Omental fat pad (tissue), 4 donors: Measurements from ENCODE around the gene NINJ1. TPM values are rescaled to one million over a fixed set of nuclear protein-coding genes. Genes with fewer than 3 reads are reported as not detected.
A peak's percentile ranks its signal among the peaks of the same experiment; 100 is the strongest.
"Not testable (repeated sequence)": the region's sequence is repeated elsewhere in the genome, so short reads cannot be mapped to it uniquely, and the experiment has no call there.

Experiments used
- ATAC-seq: fragments of 150-250 bp; one replicate; pipeline ENCODE4 v1.9.1; 2016; ENCODE audit warnings: mild to moderate bottlenecking, moderate library complexity; ENCODE audit not compliant: low FRiP score
- DNase-seq: peaks from one replicate; pipeline ENCODE4 v3.0.0-alpha.2; 2019; ENCODE audit warnings: low spot score
- CTCF ChIP-seq, 3 donors: fragments of 450-650 bp; IDR thresholded peaks; one replicate each; pipeline ENCODE4 v1.5.1; 2016 to 2017; ENCODE audit warnings: antibody characterized with exemption in 3 of 3, mild to moderate bottlenecking in 3 of 3, moderate library complexity in 2 of 3
- total RNA-seq, 4 donors: library from RNA; depleted of rRNA; stranded (reverse); fragments of >200 nt; gene quantifications; one replicate each; pipeline ENCODE4 v1.1.0, GENCODE V29; 2016

Gene NINJ1
- total RNA-seq, 4 donors from 2014 or later: 63.3 to 137 (median 104) TPM

- DNase-seq: peak; percentile 13
- TF ChIP-seq CTCF (IDR thresholded peaks at IDR 0.05): no peak
- no peak for ATAC-seq
These were observed 26.3 kb downstream of the NINJ1 start for GRCh38 chr9:93107825-93108161.

GRCh38 chr9:93107151-93107824 is 26.8 kb downstream of the NINJ1 start:
- no peak for ATAC-seq
- TF ChIP-seq CTCF (IDR thresholded peaks at IDR 0.05): no peak
- DNase-seq: peak; percentile 19

- no peak for ATAC-seq
- no peak for DNase-seq
- TF ChIP-seq CTCF (IDR thresholded peaks at IDR 0.05): no peak
These were observed 28.4 kb downstream of the NINJ1 start for GRCh38 chr9:93105620-93106019.

- DNase-seq: peak; percentile 7
- not testable (repeated sequence) for ATAC-seq
These were observed 33.0 kb downstream of the NINJ1 start for GRCh38 chr9:93101086-93101485.

- TF ChIP-seq CTCF (IDR thresholded peaks at IDR 0.05): no peak
These were observed 33.8 kb downstream of the NINJ1 start for GRCh38 chr9:93100276-93100636.

GRCh38 chr9:93099551-93100275 is 34.3 kb downstream of the NINJ1 start:
- ATAC-seq (no peak), DNase-seq (peak; percentile 18)
- TF ChIP-seq CTCF (IDR thresholded peaks at IDR 0.05): no peak

More at GRCh38 chr9:93100276-93100636, 33.8 kb downstream of the NINJ1 start:
- no peak for ATAC-seq
- peak; percentile 2 for DNase-seq

GRCh38 chr9:93098236-93098946 is 35.7 kb downstream of the NINJ1 start:
- DNase-seq: peak; percentile 81
- no peak for TF ChIP-seq CTCF (IDR thresholded peaks at IDR 0.05)
- peak; percentile 69 for ATAC-seq
